ENCODE results near the gene SCN1B.
"Not testable (repeated sequence)": the region's sequence is repeated elsewhere in the genome, so short reads cannot be mapped to it uniquely, and the experiment has no call there.

SCN1B gene

DNA sequence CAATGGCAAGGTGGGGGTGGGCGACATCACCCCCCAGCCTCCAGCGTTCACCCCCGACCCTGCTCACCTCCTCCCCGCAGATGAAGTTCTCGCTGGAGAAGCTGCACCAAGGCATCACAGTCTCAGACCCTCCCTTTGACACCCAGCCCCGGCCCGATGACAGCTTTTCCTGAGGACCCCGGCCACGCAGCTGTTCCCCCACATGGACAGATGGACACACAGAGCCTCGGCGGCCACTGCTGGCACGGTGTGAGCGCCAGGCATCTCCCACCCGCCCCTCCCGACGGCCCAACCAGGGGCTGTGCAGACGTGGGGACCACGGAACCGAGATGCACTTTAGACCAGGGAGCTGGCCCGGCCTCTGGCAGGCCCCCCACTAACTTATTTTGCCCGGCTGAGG lies 4.3 kb upstream of the SCN1B start:
- H3K4me3 ChIP-seq (ENCODE audit: low read depth in 1 of 2, low read length in 1 of 2), result no peak overlapping the region
- H3K9me3 ChIP-seq, result no peaks in the 10 kb centered on the region
- H3K4me1 ChIP-seq (ENCODE audit: control insufficient read depth in 1 of 2, insufficient read depth in 1 of 2, low read depth in 1 of 2, low read length in 1 of 2), result peaks cover 17% of the 10 kb centered on the region in 2 experiments
- peaks cover 22% of the 10 kb centered on the region for H3K27me3 ChIP-seq
- TF ChIP-seq CTCF (IDR thresholded peaks at IDR 0.05), result no peak
- H3K27ac ChIP-seq, result no peak overlapping the region
- peaks cover 81% of the 10 kb centered on the region for H3K36me3 ChIP-seq

DNA sequence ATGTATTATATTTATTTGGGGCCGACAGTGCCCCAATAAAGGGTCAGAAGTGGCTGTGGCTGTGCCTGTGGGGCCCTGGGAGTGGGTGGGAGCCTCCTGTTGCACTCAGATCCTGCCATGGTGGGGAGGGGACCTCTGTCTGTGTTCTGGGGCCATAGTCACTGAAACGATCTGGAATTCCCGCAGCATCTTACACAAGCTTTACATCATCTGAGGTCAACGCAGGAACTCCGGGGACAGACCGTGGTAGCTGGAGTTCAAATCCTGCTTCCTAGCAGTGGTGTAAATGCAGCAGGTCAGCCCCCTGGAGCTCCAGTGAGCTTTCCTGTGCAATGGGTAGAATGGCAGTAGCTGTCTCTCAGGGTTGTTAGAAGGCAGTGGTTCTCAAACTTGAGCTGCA lies 3.9 kb upstream of the SCN1B start:
- no peak overlapping the region for H3K27ac ChIP-seq
- H3K9me3 ChIP-seq, result no peaks in the 10 kb centered on the region
- peaks cover 17% of the 10 kb centered on the region in 2 experiments for H3K4me1 ChIP-seq (ENCODE audit: control insufficient read depth in 1 of 2, insufficient read depth in 1 of 2, low read depth in 1 of 2, low read length in 1 of 2)
- no peak overlapping the region for H3K4me3 ChIP-seq (ENCODE audit: low read depth in 1 of 2, low read length in 1 of 2)
- TF ChIP-seq CTCF (IDR thresholded peaks at IDR 0.05), result no peak
- peaks cover 27% of the 10 kb centered on the region for H3K27me3 ChIP-seq
- peaks cover 76% of the 10 kb centered on the region for H3K36me3 ChIP-seq

GRCh38 chr19:35027009-35027408 lies 3.3 kb upstream of the SCN1B start:
- peaks cover 70% of the 10 kb centered on the region for H3K36me3 ChIP-seq

GRCh38 chr19:35027851-35028599 lies 2.2 kb upstream of the SCN1B start:
- Histone ChIP-seq H3K36me3 (peaks cover 60% of the 10 kb centered on the region), H3K27me3 (peaks cover 43% of the 10 kb centered on the region), H3K4me1 (ENCODE audit: control insufficient read depth in 1 of 2, insufficient read depth in 1 of 2, low read depth in 1 of 2, low read length in 1 of 2) (peaks cover 8 to 10% of the 10 kb centered on the region in 2 experiments), H3K9me3 (no peaks in the 10 kb centered on the region), H3K27ac (peak overlapping the region; percentile 5), H3K4me3 (ENCODE audit: low read depth in 1 of 2, low read length in 1 of 2) (no peak overlapping the region)
- TF ChIP-seq CTCF (IDR thresholded peaks at IDR 0.05), result no peak

More at GRCh38 chr19:35027009-35027408, 3.3 kb upstream of the SCN1B start:
- peak overlapping the region; percentile 5 for H3K27ac ChIP-seq
- peaks cover 33% of the 10 kb centered on the region for H3K27me3 ChIP-seq
- TF ChIP-seq CTCF (IDR thresholded peaks at IDR 0.05), result no peak
- H3K4me3 ChIP-seq (ENCODE audit: low read depth in 1 of 2, low read length in 1 of 2), result no peak overlapping the region
- peaks cover 17% of the 10 kb centered on the region in 2 experiments for H3K4me1 ChIP-seq (ENCODE audit: control insufficient read depth in 1 of 2, insufficient read depth in 1 of 2, low read depth in 1 of 2, low read length in 1 of 2)
- H3K9me3 ChIP-seq, result no peaks in the 10 kb centered on the region

- peaks cover 55% of the 10 kb centered on the region for H3K36me3 ChIP-seq
These were observed 1.7 kb upstream of the SCN1B start for GRCh38 chr19:35028600-35028885.

DNA sequence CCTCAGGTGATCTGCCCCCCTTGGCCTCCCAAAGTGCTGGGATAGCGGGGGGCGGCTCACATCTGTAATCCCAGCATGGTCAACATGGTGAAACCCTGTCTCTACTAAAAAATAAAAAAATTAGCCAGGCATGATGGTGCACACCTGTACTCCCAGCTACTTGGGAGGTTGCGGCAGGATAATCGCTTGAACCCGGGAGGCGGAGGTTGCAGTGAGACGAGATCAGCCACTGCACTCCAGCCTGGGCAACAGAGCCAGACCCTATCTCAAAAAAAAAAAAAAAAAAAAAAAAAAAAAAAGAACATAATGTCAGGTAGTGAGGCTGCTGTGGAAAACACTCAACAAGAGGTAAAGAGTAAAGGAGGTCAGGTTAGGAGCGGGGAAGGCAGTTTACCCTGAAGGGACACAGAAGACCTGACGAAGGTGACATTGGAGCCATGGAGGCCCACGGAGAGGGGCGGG lies 964 bp upstream of the SCN1B start:
- H3K4me1 ChIP-seq (ENCODE audit: control insufficient read depth in 1 of 2, insufficient read depth in 1 of 2, low read depth in 1 of 2, low read length in 1 of 2); H3K27ac ChIP-seq; H3K4me3 ChIP-seq (ENCODE audit: low read depth in 1 of 2, low read length in 1 of 2); H3K9me3 ChIP-seq: not testable (repeated sequence)
- Histone ChIP-seq H3K27me3 (peaks cover 54% of the 10 kb centered on the region), H3K36me3 (peaks cover 47% of the 10 kb centered on the region)

More at GRCh38 chr19:35028600-35028885, 1.7 kb upstream of the SCN1B start:
- H3K4me3 ChIP-seq (ENCODE audit: low read depth in 1 of 2, low read length in 1 of 2); H3K27ac ChIP-seq; H3K4me1 ChIP-seq (ENCODE audit: control insufficient read depth in 1 of 2, insufficient read depth in 1 of 2, low read depth in 1 of 2, low read length in 1 of 2); H3K9me3 ChIP-seq: not testable (repeated sequence)
- peaks cover 48% of the 10 kb centered on the region for H3K27me3 ChIP-seq

Measured in neutrophil (primary cell).